HS-27A (cell line): ENCODE data around the gene SRSF4.

Source experiments
- DNase-seq: peaks from one replicate; pipeline ENCODE4 v3.0.0-alpha.2; 2012; ENCODE audit warnings: low read depth, missing footprints

Gene SRSF4

GRCh38 chr1:29200906-29201594 lies 19.4 kb upstream of the SRSF4 start:
- no peak for DNase-seq

DNA sequence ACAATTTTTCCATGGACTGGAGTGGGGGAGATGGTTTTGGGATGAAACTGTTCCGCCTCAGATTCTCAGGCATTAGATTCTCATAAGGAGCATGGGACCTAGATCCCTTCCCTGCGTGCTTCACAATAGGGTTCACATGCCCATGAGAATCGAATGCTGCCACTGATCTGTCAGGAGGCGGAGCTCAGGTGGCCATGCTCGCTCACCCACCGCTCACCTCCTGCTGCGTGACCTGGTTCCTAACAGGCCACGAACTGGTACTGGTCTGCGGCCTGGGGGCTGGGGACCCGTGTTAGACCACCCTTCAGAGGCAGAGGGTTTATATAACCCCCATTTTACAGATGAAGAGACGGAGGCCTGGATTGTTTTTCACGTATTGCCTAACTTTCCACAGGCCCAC lies 16.3 kb upstream of the SRSF4 start:
- no peak for DNase-seq

DNA sequence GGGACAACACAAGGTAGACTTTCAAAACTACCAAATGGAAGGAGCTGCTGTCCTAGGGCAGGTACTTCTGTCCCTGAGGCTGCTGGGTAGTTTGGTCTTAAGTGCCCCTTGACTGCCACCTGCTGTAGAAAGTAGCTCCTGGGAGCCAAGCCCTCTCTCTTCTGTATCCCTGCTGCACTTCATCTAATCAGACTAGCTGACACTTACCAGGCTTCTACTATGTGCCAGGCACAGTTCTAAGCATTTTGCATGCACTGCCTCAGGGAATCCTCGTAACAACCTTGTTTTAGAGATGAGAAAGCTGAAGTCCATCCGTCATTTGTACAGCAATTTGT lies 15.9 kb upstream of the SRSF4 start:
- no peak for DNase-seq

- DNase-seq, result no peak
Observed at GRCh38 chr1:29196863-29197589, 15.3 kb upstream of the SRSF4 start.

DNA sequence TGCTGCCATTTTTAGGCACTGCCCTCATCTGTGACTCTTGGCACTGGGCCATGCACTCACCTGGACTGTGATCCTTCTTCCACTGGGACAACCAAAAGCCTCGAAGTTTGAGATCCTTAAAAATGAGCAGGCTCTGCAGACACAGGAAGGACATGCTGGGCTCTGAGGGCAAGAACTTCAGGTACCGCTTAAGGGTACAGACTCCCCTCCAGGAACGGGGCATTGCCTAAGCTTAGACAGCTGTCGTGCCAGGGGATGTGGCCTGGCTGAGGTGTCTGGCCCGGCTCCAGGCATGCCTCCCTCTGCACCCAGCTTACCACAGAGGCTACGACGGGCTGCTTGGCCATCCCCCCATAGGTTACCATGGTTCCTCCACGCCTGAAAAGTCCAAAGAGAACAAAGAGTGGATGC lies 14.2 kb upstream of the SRSF4 start:
- DNase-seq, result no peak

DNA sequence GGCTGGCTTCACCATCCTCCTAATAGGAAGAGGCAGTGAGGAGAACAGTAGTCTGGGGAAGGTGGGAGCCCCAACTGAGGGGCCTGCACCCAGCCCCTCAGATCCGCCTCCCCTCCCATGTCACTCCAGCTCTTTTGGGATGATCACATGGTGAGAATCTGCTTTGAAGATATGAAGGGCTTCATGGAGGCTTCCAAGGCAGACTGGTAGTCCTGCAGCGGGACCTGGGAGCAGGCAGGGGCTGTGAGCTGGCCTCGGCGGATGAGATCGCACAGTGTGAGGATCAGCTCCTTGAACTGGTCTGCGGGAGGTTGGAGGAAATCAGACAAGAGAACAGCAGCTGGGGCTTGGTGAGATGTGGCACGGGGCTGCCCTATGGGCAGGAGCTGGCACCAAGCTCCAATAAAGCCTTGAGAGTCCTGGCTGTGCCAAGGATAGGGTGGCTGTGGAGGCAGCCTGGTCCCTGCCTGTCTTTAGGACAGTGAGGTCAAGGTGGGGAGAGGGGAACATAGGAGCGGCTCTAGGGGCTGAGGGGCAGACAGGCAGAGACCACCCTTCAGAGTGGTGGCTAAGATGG lies 12.3 kb upstream of the SRSF4 start:
- DNase-seq, result no peak

DNA sequence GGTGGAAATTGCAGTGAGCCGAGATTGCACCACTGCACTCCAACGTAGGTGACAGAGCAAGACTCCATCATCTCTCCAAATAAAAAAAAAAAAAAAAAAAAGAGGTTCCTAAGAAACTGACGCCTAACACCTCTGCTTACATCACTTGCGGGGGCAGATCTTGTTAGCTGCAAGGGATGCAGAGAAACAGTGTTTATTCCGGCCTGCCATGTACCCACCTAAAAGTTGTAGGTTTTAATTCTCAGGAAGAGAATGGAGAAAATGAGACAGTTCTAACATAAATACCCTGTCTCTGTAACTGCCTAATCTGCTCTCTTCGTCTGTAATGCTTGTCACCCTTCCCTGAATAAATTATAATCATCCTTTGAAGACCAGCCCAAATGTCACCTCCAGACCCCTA lies 9.0 kb upstream of the SRSF4 start:
- no peak for DNase-seq

GRCh38 chr1:29186707-29187106 lies 5.0 kb upstream of the SRSF4 start:
- no peak for DNase-seq

DNA sequence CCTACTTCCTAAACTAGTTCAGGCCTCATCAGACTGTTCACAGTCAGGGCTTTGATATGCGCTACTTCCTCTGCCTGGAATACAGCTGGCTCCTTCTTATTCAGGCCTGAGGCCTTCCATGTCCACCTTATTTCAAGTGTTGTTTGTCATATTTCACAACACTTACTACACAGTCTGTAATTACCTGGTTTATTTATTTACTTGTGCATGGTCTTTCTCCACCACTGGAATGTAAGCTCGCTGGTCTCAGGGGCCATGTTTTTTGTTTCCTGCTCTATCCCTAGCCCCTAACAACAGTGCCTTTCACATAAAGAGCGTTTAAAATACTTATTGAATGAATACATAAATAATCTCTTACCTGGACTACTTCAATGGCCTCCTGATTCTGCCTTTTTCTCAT lies 4.6 kb upstream of the SRSF4 start:
- no peak for DNase-seq

GRCh38 chr1:29183287-29183686 lies 1.6 kb upstream of the SRSF4 start:
- no peak for DNase-seq

GRCh38 chr1:29180497-29181412 lies 945 bp downstream of the SRSF4 start:
- DNase-seq, result no peak

- DNase-seq, result no peak
Observed at GRCh38 chr1:29179641-29180184, 2.0 kb downstream of the SRSF4 start.

DNA sequence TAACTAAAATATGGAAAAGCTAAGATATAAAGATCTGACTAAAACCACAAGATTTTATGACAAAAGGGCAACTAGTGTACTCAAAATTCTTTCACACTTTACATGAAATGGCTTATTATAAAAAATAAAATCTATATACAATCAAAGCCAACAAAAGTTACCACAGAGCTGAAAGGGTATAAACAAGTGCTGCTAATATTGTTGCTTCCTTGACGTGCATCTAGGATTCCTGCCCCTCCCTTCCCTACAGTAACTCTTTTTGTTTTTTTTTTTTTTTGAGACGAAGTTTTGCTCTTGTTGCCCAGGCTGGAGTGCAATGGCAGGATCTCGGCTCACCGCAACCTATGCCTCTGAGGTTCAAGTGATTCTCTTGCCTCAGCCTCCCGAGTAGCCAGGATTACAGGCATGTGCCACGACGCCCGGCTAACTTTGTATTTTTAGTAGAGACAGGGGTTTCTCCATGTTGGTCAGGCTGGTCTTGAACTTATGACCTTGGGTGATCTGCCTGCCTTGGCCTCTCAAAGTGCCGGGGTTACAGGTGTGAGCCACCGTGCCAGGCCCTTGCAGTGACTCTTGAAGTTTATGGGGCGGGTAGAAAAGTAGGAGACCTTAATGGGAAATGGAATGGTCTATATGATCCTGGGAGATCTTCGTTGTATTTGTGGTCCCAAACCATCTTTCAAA lies 4.5 kb downstream of the SRSF4 start:
- DNase-seq, result no peak

GRCh38 chr1:29176576-29176975 lies 5.1 kb downstream of the SRSF4 start:
- no peak for DNase-seq

DNA sequence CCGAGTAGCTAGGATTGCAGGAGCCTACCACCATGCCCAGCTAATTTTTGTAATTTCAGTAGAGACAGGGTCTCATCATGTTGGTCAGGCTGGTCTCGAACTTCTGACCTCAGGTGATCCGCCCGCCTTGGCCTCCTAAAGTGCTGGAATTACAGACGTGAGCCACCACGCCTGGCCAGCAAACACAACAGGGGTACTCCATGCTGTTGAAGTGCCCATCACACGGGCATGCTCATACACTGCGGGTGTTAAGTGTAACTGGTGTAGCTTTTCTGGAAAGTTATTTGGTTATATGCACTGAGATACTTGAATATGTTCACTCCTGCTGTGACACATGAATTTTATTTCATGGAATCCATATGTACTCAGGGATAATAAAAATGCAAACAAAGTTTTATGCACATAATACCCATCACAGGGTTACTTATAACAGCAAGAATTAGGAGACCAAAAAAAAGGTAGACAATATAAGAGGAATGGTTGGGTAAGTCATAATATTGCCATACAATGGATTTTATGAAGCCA lies 9.2 kb downstream of the SRSF4 start:
- DNase-seq, result no peak

- no peak for DNase-seq
Observed at GRCh38 chr1:29171521-29171920, 10.2 kb downstream of the SRSF4 start.

GRCh38 chr1:29171089-29171488 lies 10.6 kb downstream of the SRSF4 start:
- no peak for DNase-seq

DNA sequence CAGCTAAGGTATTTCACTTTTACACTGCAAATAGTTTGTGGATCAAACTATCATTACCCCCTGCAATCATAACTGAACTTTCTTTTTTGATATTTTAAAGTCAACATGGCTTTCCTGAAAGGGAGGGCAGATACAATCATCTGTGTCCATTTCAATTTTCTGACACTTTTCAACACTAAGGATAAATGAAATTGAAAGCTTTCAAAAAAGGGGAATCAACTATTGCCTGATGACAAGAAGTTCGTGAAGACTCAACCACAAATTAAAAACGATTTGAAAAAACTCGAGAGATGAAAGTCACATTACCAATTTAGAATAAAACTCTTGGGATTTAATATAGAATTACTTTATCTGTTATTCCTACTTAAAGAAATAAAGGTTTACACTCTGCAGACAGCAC lies 11.7 kb downstream of the SRSF4 start:
- no peak for DNase-seq

- DNase-seq, result no peak
Observed at GRCh38 chr1:29167904-29168303, 13.8 kb downstream of the SRSF4 start.

DNA sequence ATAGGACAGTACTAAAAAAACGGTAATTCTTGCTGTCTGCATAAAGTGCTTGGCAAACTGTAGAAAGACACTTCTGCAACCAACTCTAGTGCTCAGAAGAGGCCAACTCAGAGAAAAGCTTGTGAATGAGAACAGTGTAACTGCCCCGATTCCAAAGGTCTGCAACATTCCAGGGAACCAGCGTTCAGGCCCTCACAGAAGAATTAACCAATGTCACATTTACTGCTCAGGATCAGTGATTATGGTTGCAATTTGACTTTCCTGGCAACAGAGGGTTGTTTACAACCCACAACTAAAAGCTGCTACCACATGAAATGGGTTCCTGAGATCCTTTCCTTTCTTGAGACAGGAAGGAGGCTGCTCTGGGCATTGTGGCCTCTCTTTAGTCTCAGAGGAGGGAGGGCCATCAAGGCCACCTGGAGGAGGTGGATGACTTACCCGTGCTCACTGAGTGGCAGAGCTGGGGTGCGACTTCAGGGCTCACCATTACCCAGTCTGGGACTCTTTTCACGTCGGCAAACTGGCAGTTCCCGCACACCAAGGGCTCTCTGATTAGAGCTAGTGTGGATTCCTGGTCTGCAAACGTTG lies 15.3 kb downstream of the SRSF4 start:
- DNase-seq, result no peak

- no peak for DNase-seq
Observed at GRCh38 chr1:29164588-29164987, 17.1 kb downstream of the SRSF4 start.
